Suprapubic skin (tissue), 3 donors: ENCODE measurements around the gene UBE2B.
A peak's percentile ranks its signal among the peaks of the same experiment; 100 is the strongest.

Source experiments
- POLR2AphosphoS5 ChIP-seq, 3 donors: sonication (generic); formaldehyde crosslinking; IDR thresholded peaks; one replicate each; pipeline ENCODE4 v1.6.1; 2017; ENCODE audit warnings: antibody characterized with exemption in 3 of 3
- TF ChIP-seq, protein P1 (sequence below), 2 donors: fragments of 200-600 bp in 1 of 2; fragments of 450-650 bp in 1 of 2; sonication (generic) in 1 of 2; IDR thresholded peaks; one replicate each; pipeline ENCODE4 v1.5.1; 2016 to 2019; ENCODE audit warnings: antibody characterized with exemption in 2 of 2, mild to moderate bottlenecking in 1 of 2, moderate library complexity in 1 of 2

DNA sequence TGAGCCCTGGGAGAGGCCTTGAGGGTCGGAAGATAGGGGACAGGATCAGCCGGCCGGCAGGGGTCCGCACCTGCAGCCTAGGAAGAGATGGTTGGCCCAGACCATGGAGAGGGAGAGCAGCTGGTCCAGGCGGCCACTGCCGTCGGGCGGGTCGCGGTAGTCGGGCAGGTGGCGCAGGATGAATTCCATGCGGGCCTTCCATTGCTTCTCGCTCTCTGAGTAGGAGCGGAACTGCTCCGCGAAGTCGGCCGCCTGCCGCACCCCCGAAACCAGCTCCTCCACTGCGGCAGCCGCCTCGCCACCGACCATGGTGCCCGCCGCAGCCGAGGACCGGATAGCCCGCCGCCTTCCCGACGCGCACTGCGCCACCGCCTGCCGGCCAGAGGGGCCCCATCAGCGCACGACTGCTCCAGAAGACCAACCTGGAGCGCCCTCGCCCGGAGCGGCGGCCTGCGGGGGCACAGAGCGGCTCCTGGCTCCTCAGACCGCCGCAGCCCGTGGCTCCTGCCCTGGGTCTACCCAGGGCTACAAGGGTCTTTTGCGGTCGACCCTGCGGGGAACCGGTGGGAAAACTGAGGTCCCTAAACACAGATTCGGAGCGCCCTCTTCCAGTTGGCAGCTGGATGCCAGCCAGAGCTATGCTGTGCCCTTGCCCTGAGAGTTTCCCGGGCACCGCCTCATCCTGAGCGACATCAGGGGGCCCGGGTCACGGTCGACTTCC, 40.3 kb downstream of the UBE2B start, which contains the start of gene CDKN2AIPNL:
- TF ChIP-seq POLR2AphosphoS5 (IDR thresholded peaks at IDR 0.05): peak in 2 of 3 donors; percentile 79 to 82
- TF ChIP-seq, protein P1, sequence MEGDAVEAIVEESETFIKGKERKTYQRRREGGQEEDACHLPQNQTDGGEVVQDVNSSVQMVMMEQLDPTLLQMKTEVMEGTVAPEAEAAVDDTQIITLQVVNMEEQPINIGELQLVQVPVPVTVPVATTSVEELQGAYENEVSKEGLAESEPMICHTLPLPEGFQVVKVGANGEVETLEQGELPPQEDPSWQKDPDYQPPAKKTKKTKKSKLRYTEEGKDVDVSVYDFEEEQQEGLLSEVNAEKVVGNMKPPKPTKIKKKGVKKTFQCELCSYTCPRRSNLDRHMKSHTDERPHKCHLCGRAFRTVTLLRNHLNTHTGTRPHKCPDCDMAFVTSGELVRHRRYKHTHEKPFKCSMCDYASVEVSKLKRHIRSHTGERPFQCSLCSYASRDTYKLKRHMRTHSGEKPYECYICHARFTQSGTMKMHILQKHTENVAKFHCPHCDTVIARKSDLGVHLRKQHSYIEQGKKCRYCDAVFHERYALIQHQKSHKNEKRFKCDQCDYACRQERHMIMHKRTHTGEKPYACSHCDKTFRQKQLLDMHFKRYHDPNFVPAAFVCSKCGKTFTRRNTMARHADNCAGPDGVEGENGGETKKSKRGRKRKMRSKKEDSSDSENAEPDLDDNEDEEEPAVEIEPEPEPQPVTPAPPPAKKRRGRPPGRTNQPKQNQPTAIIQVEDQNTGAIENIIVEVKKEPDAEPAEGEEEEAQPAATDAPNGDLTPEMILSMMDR (IDR thresholded peaks at IDR 0.05): peak; percentile 50 to 79
